Upper lobe of right lung (tissue), 1 donor: ENCODE results near the gene PRH1. TPM values are rescaled to one million over a fixed set of nuclear protein-coding genes. Genes with fewer than 3 reads are reported as not detected.

Source experiments
- ATAC-seq: fragments of 200-7000 bp; cut with Tn5 transposase; one replicate; pipeline ENCODE4 v1.9.1; 2020; ENCODE audit warnings: mild to moderate bottlenecking, moderate library complexity
- DNase-seq: peaks from one replicate; pipeline ENCODE4 v3.0.0-alpha.2; 2020
- H3K27ac ChIP-seq: fragments of 200-600 bp; one replicate; pipeline ENCODE4 v1.8.0; 2022
- H3K27me3 ChIP-seq: fragments of 200-600 bp; one replicate; pipeline ENCODE4 v1.8.0; 2022; ENCODE audit warnings: mild to moderate bottlenecking
- H3K36me3 ChIP-seq: fragments of 200-600 bp; one replicate; pipeline ENCODE4 v1.8.0; 2022
- H3K4me1 ChIP-seq: fragments of 200-600 bp; one replicate; pipeline ENCODE4 v1.8.0; 2022
- H3K4me3 ChIP-seq: fragments of 200-600 bp; one replicate; pipeline ENCODE4 v1.8.0; 2022; ENCODE audit warnings: mild to moderate bottlenecking
- H3K9me3 ChIP-seq: fragments of 200-600 bp; one replicate; pipeline ENCODE4 v1.8.0; 2022
- intact Hi-C: fragments of 100-400 bp; cut with DNase I; formaldehyde crosslinking; loops from one replicate; pipeline ENCODE4 v1.11.0; 2022
- total RNA-seq: library from RNA; stranded (reverse); fragmentation: NEBNext Ultra II Directional; extraction: Animal tissue kit (Norgen Biotek cat#: 25700); gene quantifications from one replicate; pipeline ENCODE4 v1.2.1, GENCODE V29; 2021
- TF ChIP-seq, protein P1 (sequence below): fragments of 200-600 bp; IDR thresholded peaks from one replicate; pipeline ENCODE4 v1.8.0; 2022; ENCODE audit warnings: antibody characterized with exemption
- donor health status: DM: no; HTN: yes; CAD: no; lungs with severe emphysema.

The PRH1 gene
- total RNA-seq, 1 donor from 2014 or later, result 7.8 TPM

DNA sequence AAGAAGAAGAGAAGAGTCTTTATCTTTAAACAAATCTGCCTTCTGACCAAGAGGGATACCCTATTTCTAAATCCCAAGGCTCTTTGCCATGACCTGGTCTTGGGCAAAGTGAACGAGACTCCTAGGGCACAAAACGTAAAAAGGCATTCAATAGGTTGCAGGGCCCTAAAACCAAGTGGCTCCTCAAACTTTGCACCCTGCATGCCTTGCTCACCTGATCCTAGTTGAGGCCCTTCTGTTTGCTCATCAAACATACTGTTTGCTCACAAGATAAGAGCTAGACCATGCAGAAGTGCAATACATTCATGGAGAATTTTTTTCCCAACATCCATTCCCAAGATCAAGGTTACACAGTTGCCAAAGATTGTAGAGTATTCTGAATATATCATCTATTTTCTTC lies 7.9 kb upstream of the PRH1 start:
- no peak for ATAC-seq
- no peaks in the 10 kb centered on the region for H3K4me1 ChIP-seq
- TF ChIP-seq, protein P1, sequence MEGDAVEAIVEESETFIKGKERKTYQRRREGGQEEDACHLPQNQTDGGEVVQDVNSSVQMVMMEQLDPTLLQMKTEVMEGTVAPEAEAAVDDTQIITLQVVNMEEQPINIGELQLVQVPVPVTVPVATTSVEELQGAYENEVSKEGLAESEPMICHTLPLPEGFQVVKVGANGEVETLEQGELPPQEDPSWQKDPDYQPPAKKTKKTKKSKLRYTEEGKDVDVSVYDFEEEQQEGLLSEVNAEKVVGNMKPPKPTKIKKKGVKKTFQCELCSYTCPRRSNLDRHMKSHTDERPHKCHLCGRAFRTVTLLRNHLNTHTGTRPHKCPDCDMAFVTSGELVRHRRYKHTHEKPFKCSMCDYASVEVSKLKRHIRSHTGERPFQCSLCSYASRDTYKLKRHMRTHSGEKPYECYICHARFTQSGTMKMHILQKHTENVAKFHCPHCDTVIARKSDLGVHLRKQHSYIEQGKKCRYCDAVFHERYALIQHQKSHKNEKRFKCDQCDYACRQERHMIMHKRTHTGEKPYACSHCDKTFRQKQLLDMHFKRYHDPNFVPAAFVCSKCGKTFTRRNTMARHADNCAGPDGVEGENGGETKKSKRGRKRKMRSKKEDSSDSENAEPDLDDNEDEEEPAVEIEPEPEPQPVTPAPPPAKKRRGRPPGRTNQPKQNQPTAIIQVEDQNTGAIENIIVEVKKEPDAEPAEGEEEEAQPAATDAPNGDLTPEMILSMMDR, result no peak
- H3K27ac ChIP-seq, result no peak overlapping the region
- H3K27me3 ChIP-seq, result no peaks in the 10 kb centered on the region
- H3K36me3 ChIP-seq, result no peaks in the 10 kb centered on the region
- H3K4me3 ChIP-seq, result no peak overlapping the region
- intact Hi-C loops, result no loop called here
- H3K9me3 ChIP-seq, result no peaks in the 10 kb centered on the region
- DNase-seq, result no peak

DNA sequence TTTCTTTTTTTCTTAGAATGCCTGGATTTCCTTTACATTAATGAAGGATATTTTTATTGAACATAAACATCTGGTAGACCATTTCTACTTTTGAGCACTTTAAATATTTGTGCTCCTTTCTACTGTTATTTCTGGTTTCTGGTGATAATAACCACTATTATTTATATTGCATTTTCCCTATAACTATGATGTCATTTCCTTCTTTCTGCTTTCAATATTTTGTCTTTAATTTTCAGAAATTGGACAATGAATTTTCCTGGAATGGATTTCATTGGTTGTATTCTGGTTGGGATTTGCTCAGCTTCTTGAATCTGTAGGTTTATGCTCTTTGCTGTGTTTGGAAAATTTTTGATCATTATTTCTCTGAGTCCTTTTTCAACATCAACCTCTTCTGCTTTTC lies 5.2 kb upstream of the PRH1 start:
- DNase-seq (no peak), ATAC-seq (no peak)
- no peaks in the 10 kb centered on the region for H3K9me3 ChIP-seq
- TF ChIP-seq, protein P1, result no peak
- no peaks in the 10 kb centered on the region for H3K36me3 ChIP-seq
- no peak overlapping the region for H3K27ac ChIP-seq
- no peaks in the 10 kb centered on the region for H3K4me1 ChIP-seq
- H3K4me3 ChIP-seq, result no peak overlapping the region
- intact Hi-C loops, result no loop called here
- H3K27me3 ChIP-seq, result no peaks in the 10 kb centered on the region

- ATAC-seq (no peak), DNase-seq (no peak)
- intact Hi-C loops, result no loop called here
- Histone ChIP-seq H3K27ac (no peak overlapping the region), H3K36me3 (no peaks in the 10 kb centered on the region), H3K27me3 (no peaks in the 10 kb centered on the region), H3K9me3 (no peaks in the 10 kb centered on the region), H3K4me1 (no peaks in the 10 kb centered on the region), H3K4me3 (no peak overlapping the region)
- TF ChIP-seq, protein P1, result no peak
Measured at GRCh38 chr12:10873378-10873777, 10.7 kb downstream of the PRH1 start.

GRCh38 chr12:10867381-10867780 lies 16.7 kb downstream of the PRH1 start:
- DNase-seq (no peak), ATAC-seq (no peak)
- H3K4me3 ChIP-seq, result no peak overlapping the region
- H3K9me3 ChIP-seq, result peaks cover 10% of the 10 kb centered on the region
- TF ChIP-seq, protein P1, result no peak
- H3K27ac ChIP-seq, result no peak overlapping the region
- H3K27me3 ChIP-seq, result no peaks in the 10 kb centered on the region
- no peaks in the 10 kb centered on the region for H3K36me3 ChIP-seq
- intact Hi-C loops, result no loop called here
- no peaks in the 10 kb centered on the region for H3K4me1 ChIP-seq

DNA sequence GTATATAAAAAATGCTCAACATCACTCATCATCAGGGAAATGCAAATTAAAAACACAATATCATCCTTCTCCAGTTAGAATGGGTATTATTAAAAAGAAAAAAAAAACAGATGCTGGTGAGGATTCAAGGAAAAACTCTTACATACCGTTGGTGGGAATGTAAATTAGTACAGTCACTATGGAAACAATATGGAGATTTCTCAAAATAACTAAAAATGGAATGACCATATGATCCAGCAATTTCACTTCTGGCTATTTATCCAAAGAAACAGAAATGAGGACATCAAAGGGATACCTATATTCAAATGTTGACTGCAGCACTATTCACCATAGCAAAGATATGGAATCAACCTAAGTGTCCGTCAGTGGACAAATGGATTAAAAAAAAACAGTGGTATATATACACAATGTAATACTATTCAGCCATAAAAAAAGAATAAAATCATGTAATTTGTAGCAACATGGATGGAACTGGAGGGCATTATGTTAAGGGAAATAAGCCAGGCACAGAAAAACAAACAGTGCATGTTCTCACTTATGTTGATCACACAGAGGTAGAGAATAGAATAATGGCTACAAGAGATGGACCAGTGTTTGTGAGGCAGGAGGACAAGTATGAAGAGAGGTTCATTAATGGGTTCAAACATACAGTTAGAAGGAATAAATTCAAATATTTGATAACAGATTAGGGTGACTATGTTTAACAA lies 20.4 kb downstream of the PRH1 start:
- TF ChIP-seq, protein P1, result no peak
- Histone ChIP-seq H3K27ac (no peak overlapping the region), H3K36me3 (no peaks in the 10 kb centered on the region), H3K9me3 (peaks cover 10% of the 10 kb centered on the region), H3K4me1 (no peaks in the 10 kb centered on the region), H3K4me3 (no peak overlapping the region), H3K27me3 (no peaks in the 10 kb centered on the region)
- DNase-seq (no peak), ATAC-seq (no peak)
- intact Hi-C loops, result no loop called here

- no peaks in the 10 kb centered on the region for H3K27me3 ChIP-seq
- peaks cover 10% of the 10 kb centered on the region for H3K9me3 ChIP-seq
- no peak overlapping the region for H3K4me3 ChIP-seq
- no peaks in the 10 kb centered on the region for H3K36me3 ChIP-seq
- no peak overlapping the region for H3K27ac ChIP-seq
- DNase-seq, result no peak
- TF ChIP-seq, protein P1, result no peak
- ATAC-seq, result no peak
- no peaks in the 10 kb centered on the region for H3K4me1 ChIP-seq
- intact Hi-C loops, result no loop called here
Measured at GRCh38 chr12:10861366-10861765, 22.7 kb downstream of the PRH1 start.
